Measurements from ENCODE around the gene SOST. TPM values are rescaled to one million over a fixed set of nuclear protein-coding genes. Genes with fewer than 3 reads are reported as not detected.

Gene SOST
- total RNA-seq: 0.13 and 3.4 TPM in 2 replicates

DNA sequence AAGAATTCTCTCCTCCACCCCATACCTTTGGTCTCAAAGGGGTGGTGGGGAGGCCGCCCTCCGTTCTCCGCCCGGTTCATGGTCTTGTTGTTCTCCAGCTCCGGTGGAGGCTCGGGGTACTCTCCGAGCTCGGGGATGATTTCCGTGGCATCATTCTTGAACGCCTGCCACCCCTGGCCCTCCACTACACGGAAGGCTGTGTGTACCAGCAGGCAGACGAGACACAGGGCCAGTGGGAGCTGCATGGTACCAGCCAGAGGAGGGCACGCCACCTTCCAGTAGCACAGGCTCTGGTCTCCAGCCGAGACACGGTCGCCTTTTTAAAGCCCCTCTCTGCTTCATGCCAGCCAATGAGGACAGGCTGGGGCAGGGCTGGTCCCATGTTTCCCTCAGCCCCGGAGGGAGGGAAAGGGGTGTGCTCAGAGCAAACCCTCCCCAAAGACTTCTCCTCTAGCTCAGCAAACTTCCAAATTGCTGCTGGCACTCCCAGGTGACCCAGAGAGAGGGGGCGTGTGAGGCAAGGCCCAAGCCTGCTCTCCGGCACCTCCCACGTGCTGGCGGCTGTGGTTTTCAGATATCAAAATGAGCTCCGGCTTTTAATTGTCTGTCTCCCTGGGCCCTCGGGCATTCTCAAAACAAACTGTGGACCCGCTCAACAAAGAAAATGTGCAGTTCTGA lies at the start of gene SOST:
SOST (minus strand) TSS at position 295 of the 678 bp plus-strand sequence; CDS start at position 245, 50 bp downstream.

DNA sequence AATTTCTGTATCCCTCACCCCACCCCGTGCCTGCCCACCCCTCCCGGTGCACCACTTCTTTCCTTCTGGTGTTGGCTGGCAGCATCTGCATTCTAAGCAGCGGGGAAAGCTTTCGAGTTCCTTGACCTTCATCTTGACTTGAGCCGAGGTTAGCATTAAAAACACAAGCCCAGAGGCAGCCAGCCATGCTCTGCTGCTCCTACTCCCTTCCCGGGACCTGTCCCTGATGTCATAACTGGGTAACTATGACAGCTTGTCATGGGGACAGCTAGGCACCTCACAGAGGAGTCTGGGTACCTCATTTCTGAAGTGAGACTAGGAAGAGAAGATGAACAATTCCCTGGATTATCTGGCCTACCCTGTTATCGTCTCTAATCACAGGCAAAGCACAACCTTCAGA lies 21.5 kb upstream of the SOST start, which contains the start of gene CFAP97D1:
CFAP97D1 (plus strand) TSS at position 301 of the 400 bp plus-strand sequence; CDS start at position 329, 28 bp downstream.

DNA sequence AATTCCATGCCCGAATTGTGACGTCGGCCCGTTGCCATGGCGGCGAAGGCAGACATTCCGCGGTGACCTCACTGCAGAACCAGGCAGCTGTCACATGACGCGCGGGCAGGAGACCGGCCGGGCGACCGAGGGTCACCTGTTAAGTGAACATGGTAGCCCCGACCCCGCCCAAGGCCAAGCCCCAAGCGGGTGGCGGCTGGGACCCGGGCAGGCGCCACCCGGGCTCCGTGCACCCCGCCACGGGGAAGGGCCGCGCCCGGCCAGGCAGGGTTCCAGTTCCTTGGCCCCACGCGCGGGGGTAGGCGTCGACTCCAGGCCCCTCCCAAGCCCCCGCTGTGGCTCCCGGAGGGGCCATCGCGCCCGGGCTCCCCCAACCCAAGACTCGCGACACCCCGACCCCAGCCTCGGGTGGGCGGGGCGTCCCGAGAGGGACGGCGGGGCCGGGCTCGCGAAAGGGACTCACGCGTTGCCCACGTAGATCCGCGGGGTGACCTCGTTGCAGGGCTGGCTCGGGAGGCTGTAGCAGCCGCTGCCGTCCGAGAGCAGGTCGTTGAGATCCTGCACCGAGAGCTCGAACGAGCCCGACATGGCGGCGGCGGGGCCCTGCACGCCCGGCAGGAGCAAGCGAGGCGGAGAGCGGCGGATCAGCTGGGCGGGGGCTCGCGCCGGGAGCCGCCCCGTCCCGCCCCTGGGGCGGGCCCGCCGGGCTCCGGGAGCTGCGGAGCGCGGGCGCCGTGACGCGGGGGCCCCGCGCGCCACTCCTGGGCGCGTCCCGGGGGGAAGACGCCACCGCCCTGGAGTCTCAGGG lies 19.9 kb upstream of the SOST start, which contains the start of gene DUSP3:
DUSP3 (minus strand) TSS at position 641 of the 808 bp plus-strand sequence; CDS start at position 588, 53 bp downstream.

Other genes with a start within 250 kb of the SOST start
- gene ETV4, start 212.5 kb downstream of the SOST start, total RNA-seq: 2.7 and 3.2 TPM in 2 replicates
- gene MEOX1, start 96.9 kb downstream of the SOST start, total RNA-seq: not detected in 2 replicates
- gene DUSP3, start 20.2 kb upstream of the SOST start, total RNA-seq: 49.3 and 51.0 TPM in 2 replicates
- gene CFAP97D1, start 21.6 kb upstream of the SOST start, total RNA-seq: under 0.01 TPM in 2 replicates
- gene MPP3, start 74.4 kb upstream of the SOST start, total RNA-seq: 6.7 and 6.8 TPM in 2 replicates
- not detected in 2 replicates for gene CD300LG, start 88.4 kb upstream of the SOST start, total RNA-seq
- 2.0 and 2.3 TPM in 2 replicates for gene MPP2, start 148.7 kb upstream of the SOST start, total RNA-seq
- gene PPY, start 183.7 kb upstream of the SOST start, total RNA-seq: not detected in 2 replicates
- gene PYY, start 195.1 kb upstream of the SOST start, total RNA-seq: not detected in 2 replicates
- gene NAGS, start 245.8 kb upstream of the SOST start, total RNA-seq: 0.93 and 1.3 TPM in 2 replicates

All from aortic smooth muscle cell (primary cell).